Peyer's patch (tissue), 4 donors: ENCODE data around the gene ULBP2. TPM values are rescaled to one million over a fixed set of nuclear protein-coding genes. Genes with fewer than 3 reads are reported as not detected.
"Not testable (repeated sequence)": the region's sequence is repeated elsewhere in the genome, so short reads cannot be mapped to it uniquely, and the experiment has no call there.

Experiments
- DNase-seq, 3 donors: peaks; one replicate each; pipeline ENCODE4 v3.0.0-alpha.2; 2017 to 2019
- H3K27ac ChIP-seq, 4 donors: fragments of 200-600 bp; sonication (generic); one replicate each; pipeline ENCODE4 v1.5.1; 2016 to 2019
- H3K27me3 ChIP-seq, 2 donors: fragments of 200-600 bp; sonication (generic); one replicate each; pipeline ENCODE4 v1.5.1; 2019
- H3K36me3 ChIP-seq, 3 donors: fragments of 200-600 bp; sonication (generic); one replicate each; pipeline ENCODE4 v1.5.1; 2016 to 2019
- H3K4me1 ChIP-seq, 4 donors: fragments of 200-600 bp; sonication (generic); one replicate each; pipeline ENCODE4 v1.5.1; 2016 to 2019
- H3K4me3 ChIP-seq, 4 donors: fragments of 200-600 bp; sonication (generic); 1 replicate in 3 of 4; 2 replicates in 1 of 4; pipeline ENCODE4 v1.5.1; 2016 to 2019; ENCODE audit warnings: mild to moderate bottlenecking in 1 of 4
- H3K9me3 ChIP-seq, 4 donors: fragments of 200-600 bp; sonication (generic); one replicate each; pipeline ENCODE4 v1.5.1; 2016 to 2019; ENCODE audit warnings: mild to moderate bottlenecking in 1 of 4
- CTCF ChIP-seq, 6 experiments: fragments of 450-650 bp in 4 of 6; fragments of 200-600 bp in 2 of 6; sonication (generic) in 1 of 6; IDR thresholded peaks; one replicate each; pipeline ENCODE4 v1.5.1; 2017 to 2019; ENCODE audit warnings: antibody characterized with exemption in 6 of 6, mild to moderate bottlenecking in 3 of 6, moderate library complexity in 1 of 6
- POLR2A ChIP-seq, 2 donors: fragments of 450-650 bp; IDR thresholded peaks; one replicate each; pipeline ENCODE4 v1.5.1; 2017; ENCODE audit warnings: antibody characterized with exemption in 2 of 2, mild to moderate bottlenecking in 2 of 2, moderate library complexity in 2 of 2
- total RNA-seq, 4 donors: library from RNA; depleted of rRNA; stranded (reverse); fragments of >200 nt; gene quantifications; one replicate each; pipeline ENCODE4 v1.1.0, GENCODE V29; 2016

ULBP2 gene
- total RNA-seq, 4 donors from 2014 or later = not detected

DNA sequence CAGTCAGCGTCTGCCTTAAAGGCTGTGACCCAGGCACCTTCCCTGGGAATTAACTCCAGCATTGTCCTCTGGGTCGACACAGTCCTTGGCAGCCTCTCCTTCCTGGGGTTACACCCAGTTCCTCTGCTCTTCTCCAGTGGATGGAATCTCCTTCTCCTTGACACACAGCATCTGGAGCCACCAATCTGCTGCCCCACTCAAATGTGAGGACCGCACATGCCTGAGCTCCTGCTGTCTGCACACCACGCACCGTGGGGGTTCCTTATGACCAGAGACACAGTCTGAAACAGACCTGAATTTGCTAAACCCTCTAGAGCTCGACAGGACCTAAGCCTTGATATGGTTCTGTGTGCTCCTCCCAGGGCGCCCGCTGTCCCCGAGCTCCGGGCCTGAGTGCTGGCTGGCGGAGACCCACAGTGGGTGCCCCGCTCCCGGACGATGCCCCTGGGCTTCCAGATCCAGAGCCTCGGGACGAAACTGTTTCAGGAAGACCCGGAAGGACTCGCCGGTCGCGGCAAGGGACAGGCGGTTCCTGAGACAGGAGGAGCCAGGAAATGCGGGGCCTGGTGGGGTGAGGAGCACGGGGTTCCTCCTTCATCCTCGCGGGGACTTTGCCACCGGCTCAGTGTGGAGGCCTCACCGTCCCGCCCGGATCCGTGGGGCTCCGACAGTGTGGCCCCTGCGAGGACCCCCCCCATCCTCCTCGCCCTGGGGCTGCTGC is 16.4 kb upstream of the ULBP2 start:
- no peak for DNase-seq
- Histone ChIP-seq H3K27ac (no peak overlapping the region), H3K36me3 (no peaks in the 10 kb centered on the region), H3K4me1 (peaks cover 3 to 12% (median 9%) of the 10 kb centered on the region in 4 donors), H3K4me3 (peak overlapping the region; percentile 23 to 57 (median 38)), H3K27me3 (no peaks in the 10 kb centered on the region), H3K9me3 (no peaks in the 10 kb centered on the region)
- TF ChIP-seq CTCF (IDR thresholded peaks at IDR 0.05) (no peak), POLR2A (IDR thresholded peaks at IDR 0.05) (no peak)

GRCh38 chr6:149925974-149926777 is 15.6 kb upstream of the ULBP2 start:
- H3K9me3 ChIP-seq = no peaks in the 10 kb centered on the region
- H3K4me3 ChIP-seq = peak overlapping the region; percentile 23 to 57 (median 38)
- DNase-seq = peak; percentile 70 to 94 (median 90)
- H3K4me1 ChIP-seq = peaks cover 3 to 12% (median 9%) of the 10 kb centered on the region in 4 donors
- no peaks in the 10 kb centered on the region for H3K27me3 ChIP-seq
- H3K36me3 ChIP-seq = no peaks in the 10 kb centered on the region
- no peak for TF ChIP-seq POLR2A (IDR thresholded peaks at IDR 0.05)
- TF ChIP-seq CTCF (IDR thresholded peaks at IDR 0.05) = peak; percentile 54 to 96 (median 88)
- no peak overlapping the region for H3K27ac ChIP-seq

GRCh38 chr6:149927025-149927424 is 14.8 kb upstream of the ULBP2 start:
- not testable (repeated sequence) for H3K27me3 ChIP-seq, H3K36me3 ChIP-seq, H3K9me3 ChIP-seq, H3K27ac ChIP-seq, H3K4me3 ChIP-seq, DNase-seq
- peaks cover 3 to 12% (median 9%) of the 10 kb centered on the region in 4 donors for H3K4me1 ChIP-seq

- H3K4me1 ChIP-seq = peaks cover 0 to 8% (median 5%) of the 10 kb centered on the region in 4 donors
Measured at GRCh38 chr6:149929422-149929821, 12.4 kb upstream of the ULBP2 start.

DNA sequence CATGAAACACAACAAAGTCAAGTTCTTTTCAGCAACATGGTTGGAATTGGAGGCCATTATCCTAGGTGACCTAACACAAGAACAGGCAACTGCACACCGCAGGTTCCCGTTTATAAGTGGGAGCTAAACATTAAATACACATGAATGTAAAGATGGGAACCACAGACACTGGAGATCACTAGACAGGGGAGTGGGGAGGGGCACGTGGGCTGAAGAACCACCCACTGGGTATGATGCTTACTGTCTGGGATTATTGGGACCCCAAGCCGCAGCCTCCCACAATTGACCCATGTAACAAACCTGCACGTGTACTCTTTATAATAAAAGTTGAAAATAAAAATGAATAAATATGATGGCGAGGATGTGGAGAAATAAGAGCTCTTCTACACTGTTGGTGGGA is 10.3 kb upstream of the ULBP2 start:
- Histone ChIP-seq H3K9me3 (no peaks in the 10 kb centered on the region), H3K4me3 (no peak overlapping the region), H3K4me1 (no peaks in the 10 kb centered on the region), H3K27ac (no peak overlapping the region), H3K36me3 (no peaks in the 10 kb centered on the region), H3K27me3 (no peaks in the 10 kb centered on the region)
- no peak for TF ChIP-seq POLR2A (IDR thresholded peaks at IDR 0.05)
- TF ChIP-seq CTCF (IDR thresholded peaks at IDR 0.05) = no peak
- no peak for DNase-seq

More at GRCh38 chr6:149929422-149929821, 12.4 kb upstream of the ULBP2 start:
- Histone ChIP-seq H3K36me3 (no peaks in the 10 kb centered on the region), H3K4me3 (no peak overlapping the region), H3K27me3 (no peaks in the 10 kb centered on the region), H3K9me3 (no peaks in the 10 kb centered on the region), H3K27ac (no peak overlapping the region)
- no peak for DNase-seq
- peak in 1 of 6 experiments; percentile 15 for TF ChIP-seq CTCF (IDR thresholded peaks at IDR 0.05)
- no peak for TF ChIP-seq POLR2A (IDR thresholded peaks at IDR 0.05)

GRCh38 chr6:149933036-149933435 is 8.8 kb upstream of the ULBP2 start:
- no peaks in the 10 kb centered on the region for H3K27me3 ChIP-seq
- no peak overlapping the region for H3K4me3 ChIP-seq
- no peak overlapping the region for H3K27ac ChIP-seq
- no peaks in the 10 kb centered on the region for H3K36me3 ChIP-seq
- peaks cover 0 to under 1% (median 0%) of the 10 kb centered on the region in 4 donors for H3K4me1 ChIP-seq
- no peak for DNase-seq
- no peak for TF ChIP-seq POLR2A (IDR thresholded peaks at IDR 0.05)
- no peak for TF ChIP-seq CTCF (IDR thresholded peaks at IDR 0.05)
- no peaks in the 10 kb centered on the region for H3K9me3 ChIP-seq
